ENCODE measurements around the gene PLEKHM3.

The PLEKHM3 gene

GRCh38 chr2:207784898-207785297 is 240.4 kb downstream of the PLEKHM3 start:
- TF ChIP-seq ARNT (IDR thresholded peaks at IDR 0.05) (no peak), ELF4 (IDR thresholded peaks at IDR 0.05) (no peak), LEF1 (IDR thresholded peaks at IDR 0.05; ENCODE audit: borderline replicate concordance) (no peak)
- no peak for DNase-seq (ENCODE audit: extremely low spot score)
- CTCF ChIA-PET, result no interaction called here

GRCh38 chr2:207783514-207783913 is 241.8 kb downstream of the PLEKHM3 start:
- ChIA-PET CTCF (interaction anchor here (0.9 to 1.4 kb wide), 2 partner anchors 14 to 257 kb away, joined by 3 read pairs; partner anchors contain the start of gene FZD5), POLR2A (interaction anchor here (1.3 kb wide), 1 partner anchor 20 kb away, joined by 3 read pairs; no protein-coding TSS in a partner anchor)
- no peak for TF ChIP-seq L3MBTL2 (conservative IDR thresholded peaks at IDR 0.05)
- no peak for TF ChIP-seq LEF1 (IDR thresholded peaks at IDR 0.05; ENCODE audit: borderline replicate concordance)
- no peak for TF ChIP-seq ELF4 (IDR thresholded peaks at IDR 0.05)
- TF ChIP-seq ARNT (IDR thresholded peaks at IDR 0.05), result no peak
- no peak for TF ChIP-seq PKNOX1 (IDR thresholded peaks at IDR 0.05)
- TF ChIP-seq NFRKB (IDR thresholded peaks at IDR 0.05), result no peak
- DNase-seq (ENCODE audit: extremely low spot score), result no peak

More at GRCh38 chr2:207784898-207785297, 240.4 kb downstream of the PLEKHM3 start:
- POLR2A ChIA-PET, result no interaction called here

GRCh38 chr2:207782238-207783030 is 242.9 kb downstream of the PLEKHM3 start:
- CTCF ChIA-PET, result interaction anchor here (0.6 to 1.4 kb wide), 2 partner anchors 258 to 478 kb away, joined by 3 to 4 read pairs; no protein-coding TSS in a partner anchor
- POLR2A ChIA-PET, result interaction anchor here (1.3 to 1.5 kb wide), 2 partner anchors 9 to 19 kb away, joined by 3 to 4 read pairs; no protein-coding TSS in a partner anchor
- TF ChIP-seq FOXM1 (IDR thresholded peaks at IDR 0.05; ENCODE audit: borderline replicate concordance), result no peak
- no peak for TF ChIP-seq LEF1 (IDR thresholded peaks at IDR 0.05; ENCODE audit: borderline replicate concordance)
- TF ChIP-seq SP1 (IDR thresholded peaks at IDR 0.05), result no peak
- no peak for TF ChIP-seq CTBP1 (IDR thresholded peaks at IDR 0.05; ENCODE audit: borderline replicate concordance)
- TF ChIP-seq SUZ12 (IDR thresholded peaks at IDR 0.05), result no peak
- TF ChIP-seq NFRKB (IDR thresholded peaks at IDR 0.05), result no peak
- no peak for TF ChIP-seq FOXK2 (IDR thresholded peaks at IDR 0.05)
- TF ChIP-seq ZNF384 (IDR thresholded peaks at IDR 0.05), result no peak
- TF ChIP-seq TARDBP (IDR thresholded peaks at IDR 0.05), result no peak
- no peak for TF ChIP-seq PKNOX1 (IDR thresholded peaks at IDR 0.05)
- no peak for TF ChIP-seq ARNT (IDR thresholded peaks at IDR 0.05)
- no peak for TF ChIP-seq ELF4 (IDR thresholded peaks at IDR 0.05)
- TF ChIP-seq L3MBTL2 (conservative IDR thresholded peaks at IDR 0.05), result no peak
- TF ChIP-seq BHLHE40 (IDR thresholded peaks at IDR 0.05; ENCODE audit: borderline replicate concordance), result no peak
- DNase-seq (ENCODE audit: extremely low spot score), result no peak

GRCh38 chr2:207779523-207779922 is 245.8 kb downstream of the PLEKHM3 start:
- ChIA-PET CTCF (no interaction called here), POLR2A (no interaction called here)
- TF ChIP-seq LEF1 (IDR thresholded peaks at IDR 0.05; ENCODE audit: borderline replicate concordance) (no peak), FOXK2 (IDR thresholded peaks at IDR 0.05) (no peak), FOXA1 (IDR thresholded peaks at IDR 0.05) (no peak), BHLHE40 (IDR thresholded peaks at IDR 0.05; ENCODE audit: borderline replicate concordance) (no peak), ZNF384 (IDR thresholded peaks at IDR 0.05) (no peak), ELF4 (IDR thresholded peaks at IDR 0.05) (no peak), ARNT (IDR thresholded peaks at IDR 0.05) (no peak), SUZ12 (IDR thresholded peaks at IDR 0.05) (no peak), SP1 (IDR thresholded peaks at IDR 0.05) (no peak)
- no peak for DNase-seq (ENCODE audit: extremely low spot score)

GRCh38 chr2:207778298-207778882 is 246.9 kb downstream of the PLEKHM3 start:
- TF ChIP-seq L3MBTL2 (conservative IDR thresholded peaks at IDR 0.05), result no peak
- TF ChIP-seq FOXA1 (IDR thresholded peaks at IDR 0.05), result no peak
- TF ChIP-seq NFRKB (IDR thresholded peaks at IDR 0.05), result no peak
- no peak for TF ChIP-seq CTBP1 (IDR thresholded peaks at IDR 0.05; ENCODE audit: borderline replicate concordance)
- no peak for TF ChIP-seq SP1 (IDR thresholded peaks at IDR 0.05)
- no peak for TF ChIP-seq HDGF (IDR thresholded peaks at IDR 0.05; ENCODE audit: borderline replicate concordance)
- no peak for TF ChIP-seq BHLHE40 (IDR thresholded peaks at IDR 0.05; ENCODE audit: borderline replicate concordance)
- TF ChIP-seq PKNOX1 (IDR thresholded peaks at IDR 0.05), result no peak
- no peak for TF ChIP-seq SUZ12 (IDR thresholded peaks at IDR 0.05)
- no peak for TF ChIP-seq LEF1 (IDR thresholded peaks at IDR 0.05; ENCODE audit: borderline replicate concordance)
- TF ChIP-seq FOXK2 (IDR thresholded peaks at IDR 0.05), result no peak
- TF ChIP-seq ARNT (IDR thresholded peaks at IDR 0.05), result no peak
- no peak for TF ChIP-seq FOXM1 (IDR thresholded peaks at IDR 0.05; ENCODE audit: borderline replicate concordance)
- TF ChIP-seq ZNF384 (IDR thresholded peaks at IDR 0.05), result no peak
- no peak for TF ChIP-seq ELF4 (IDR thresholded peaks at IDR 0.05)
- no peak for TF ChIP-seq TARDBP (IDR thresholded peaks at IDR 0.05)
- ChIA-PET POLR2A (no interaction called here), CTCF (no interaction called here)
- DNase-seq (ENCODE audit: extremely low spot score), result no peak

- POLR2A ChIA-PET, result no interaction called here
- DNase-seq (ENCODE audit: extremely low spot score), result no peak
- CTCF ChIA-PET, result interaction anchor here (0.5 kb wide), 1 partner anchor 36 kb away, joined by 3 read pairs; no protein-coding TSS in a partner anchor
Measured at GRCh38 chr2:207777124-207777523, 248.2 kb downstream of the PLEKHM3 start.

More at GRCh38 chr2:207777124-207777523, 248.2 kb downstream of the PLEKHM3 start:
- TF ChIP-seq ELF4 (IDR thresholded peaks at IDR 0.05) (no peak), L3MBTL2 (conservative IDR thresholded peaks at IDR 0.05) (no peak), ZNF384 (IDR thresholded peaks at IDR 0.05) (no peak), ARNT (IDR thresholded peaks at IDR 0.05) (no peak), FOXK2 (IDR thresholded peaks at IDR 0.05) (no peak)

Data from HEK293T (cell line).